Activated T-cell treated with anti-CD3 and anti-CD28 coated beads for 4 hours (primary cell): Measurements from ENCODE around the gene ENTREP1.
"Not testable (repeated sequence)": the region's sequence is repeated elsewhere in the genome, so short reads cannot be mapped to it uniquely, and the experiment has no call there.

ENCODE experiments used
- DNase-seq: peaks from one replicate; pipeline ENCODE4 v3.0.0-alpha.2; 2020

The ENTREP1 gene, protein sequence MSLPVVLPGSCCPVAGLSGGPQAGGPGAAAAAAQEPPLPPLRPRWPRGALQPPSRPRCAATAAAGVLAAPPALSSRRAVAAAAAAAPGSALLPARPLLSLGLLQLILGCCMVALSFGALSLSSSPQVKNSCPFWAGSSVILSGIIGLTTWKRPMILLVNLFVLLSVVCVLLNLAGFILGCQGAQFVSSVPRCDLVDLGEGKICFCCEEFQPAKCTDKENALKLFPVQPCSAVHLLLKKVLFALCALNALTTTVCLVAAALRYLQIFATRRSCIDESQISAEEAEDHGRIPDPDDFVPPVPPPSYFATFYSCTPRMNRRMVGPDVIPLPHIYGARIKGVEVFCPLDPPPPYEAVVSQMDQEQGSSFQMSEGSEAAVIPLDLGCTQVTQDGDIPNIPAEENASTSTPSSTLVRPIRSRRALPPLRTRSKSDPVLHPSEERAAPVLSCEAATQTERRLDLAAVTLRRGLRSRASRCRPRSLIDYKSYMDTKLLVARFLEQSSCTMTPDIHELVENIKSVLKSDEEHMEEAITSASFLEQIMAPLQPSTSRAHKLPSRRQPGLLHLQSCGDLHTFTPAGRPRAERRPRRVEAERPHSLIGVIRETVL

DNA sequence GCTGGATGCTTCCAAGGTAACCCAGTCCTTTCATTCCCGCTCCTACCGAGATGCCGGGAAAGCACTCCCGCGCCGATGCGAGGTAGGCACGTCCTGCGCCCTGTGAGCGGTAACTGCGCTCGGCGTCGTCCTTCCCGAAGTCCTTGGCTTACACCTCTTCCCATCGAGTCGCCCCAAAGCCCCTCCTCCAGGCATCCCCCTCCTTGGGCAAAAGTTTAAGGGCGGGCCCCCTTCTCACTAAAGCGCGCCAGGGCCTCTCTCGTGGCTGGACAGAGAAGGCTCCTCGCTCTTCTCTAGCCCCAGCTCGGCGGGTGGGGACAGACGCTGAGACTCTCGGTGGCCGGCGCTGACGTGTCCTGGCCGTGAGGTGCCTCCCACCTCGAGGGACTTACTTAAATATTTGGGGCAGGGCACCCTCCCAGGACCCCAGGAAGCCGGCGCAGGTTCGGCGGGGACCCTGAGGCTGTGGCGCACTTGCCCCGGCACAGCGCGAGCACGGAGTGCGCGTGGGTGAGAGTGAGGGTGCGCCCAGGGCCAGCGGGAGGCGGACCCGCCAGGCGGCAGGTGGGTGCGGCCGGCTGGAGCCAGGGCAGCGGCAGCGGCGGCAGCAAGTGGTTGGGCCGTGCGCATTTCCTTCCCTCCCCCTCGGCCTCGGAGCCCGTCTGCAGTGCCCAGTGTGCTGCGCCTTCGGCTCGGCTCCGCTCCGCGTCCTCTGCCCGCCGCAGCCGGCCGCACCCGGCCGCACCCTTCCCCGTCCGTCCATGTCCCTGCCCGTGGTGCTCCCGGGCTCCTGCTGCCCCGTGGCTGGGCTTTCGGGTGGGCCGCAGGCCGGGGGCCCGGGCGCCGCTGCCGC is at the start of gene ENTREP1:
TSS of gene ENTREP1 (plus strand) at position 667 of the 853 bp plus-strand sequence. CDS start at position 762, 95 bp downstream.
- no peak for DNase-seq

DNA sequence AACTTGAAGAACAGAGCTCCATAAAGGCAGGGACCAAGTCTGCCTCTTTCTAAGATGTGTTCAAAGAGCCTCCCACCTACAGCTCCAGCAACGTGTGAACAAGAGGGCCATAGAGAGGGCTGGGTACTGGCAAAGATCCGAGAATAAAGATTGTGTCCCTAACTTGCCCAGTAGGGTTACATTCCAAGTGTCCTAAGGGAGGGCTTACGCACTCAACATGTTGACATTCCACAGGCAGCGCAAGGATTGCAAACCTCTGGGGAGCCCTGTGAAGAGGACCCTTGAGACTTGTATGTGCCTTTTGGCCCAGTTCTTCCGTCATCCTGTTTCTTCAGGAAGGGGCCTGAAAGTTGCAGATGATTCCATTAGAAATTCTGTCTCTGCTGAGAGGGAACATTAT is 48.2 kb upstream of the ENTREP1 start:
- DNase-seq: no peak

DNA sequence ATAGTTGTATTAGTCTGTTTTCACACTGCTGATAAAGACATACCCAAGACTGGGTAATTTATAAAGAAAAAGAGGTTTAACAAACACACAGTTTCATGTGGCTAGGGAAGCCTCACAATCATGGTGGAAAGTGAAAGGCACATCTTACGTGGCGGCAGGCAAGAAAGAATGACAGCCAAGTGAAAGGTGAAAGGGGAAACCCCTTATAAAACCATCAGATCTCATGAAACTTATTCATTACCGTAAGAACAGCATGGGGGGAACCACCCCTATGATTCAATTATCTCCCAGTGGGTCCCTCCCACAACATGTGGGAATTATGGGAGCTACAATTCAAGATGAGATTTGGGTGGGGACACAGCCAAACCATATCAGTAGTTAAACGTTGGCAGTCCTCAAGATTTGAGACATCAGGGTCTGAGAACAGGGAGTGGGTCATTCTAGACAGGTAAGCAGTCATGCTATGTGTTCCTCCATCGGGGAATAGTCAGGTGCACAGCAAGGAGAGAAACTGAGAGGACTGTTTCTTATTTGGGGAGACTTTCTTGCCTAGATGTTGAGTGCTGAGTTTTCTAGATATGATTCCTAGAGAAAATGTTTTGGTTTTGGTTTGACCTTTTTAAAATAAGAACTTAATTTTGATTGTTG is 45.8 kb upstream of the ENTREP1 start:
- no peak for DNase-seq

DNA sequence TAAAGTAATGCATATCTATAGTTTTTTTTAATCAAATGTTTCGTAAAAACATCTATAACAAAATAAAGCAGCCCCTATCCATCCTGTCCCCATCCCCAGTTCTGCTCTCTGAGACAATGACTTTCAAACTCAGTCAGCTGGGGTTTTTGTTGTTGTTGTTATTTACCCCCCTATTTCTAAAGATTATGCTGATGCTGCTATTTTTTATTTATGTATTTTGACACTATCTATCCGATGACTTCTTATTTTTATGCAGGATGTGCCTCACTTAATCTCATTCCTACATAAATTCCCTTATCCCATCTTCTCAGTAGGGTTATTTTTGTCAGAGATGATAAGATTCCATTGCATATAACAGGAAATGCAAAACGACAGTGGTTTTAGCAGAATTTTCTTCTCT is 45.3 kb upstream of the ENTREP1 start:
- no peak for DNase-seq

DNA sequence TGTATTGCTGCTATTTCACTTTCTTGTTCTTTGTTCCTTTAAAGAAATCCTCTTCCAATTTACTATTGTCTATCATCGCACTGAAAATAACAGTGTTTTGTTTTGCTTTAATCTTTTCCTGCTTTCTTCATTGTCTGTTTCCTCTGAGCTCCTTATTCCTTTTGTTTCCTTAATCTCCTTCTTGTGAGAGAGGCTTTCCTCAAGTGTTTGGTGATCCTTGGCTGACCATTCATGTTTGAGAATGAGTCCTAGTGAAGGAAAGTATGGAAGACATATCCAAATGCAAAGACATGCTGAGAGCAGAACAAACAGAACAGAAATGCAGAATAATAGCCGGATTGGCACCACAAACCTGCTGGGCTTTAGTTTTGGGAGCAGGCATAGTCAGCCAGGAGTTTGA is 42.0 kb upstream of the ENTREP1 start:
- no peak for DNase-seq

DNA sequence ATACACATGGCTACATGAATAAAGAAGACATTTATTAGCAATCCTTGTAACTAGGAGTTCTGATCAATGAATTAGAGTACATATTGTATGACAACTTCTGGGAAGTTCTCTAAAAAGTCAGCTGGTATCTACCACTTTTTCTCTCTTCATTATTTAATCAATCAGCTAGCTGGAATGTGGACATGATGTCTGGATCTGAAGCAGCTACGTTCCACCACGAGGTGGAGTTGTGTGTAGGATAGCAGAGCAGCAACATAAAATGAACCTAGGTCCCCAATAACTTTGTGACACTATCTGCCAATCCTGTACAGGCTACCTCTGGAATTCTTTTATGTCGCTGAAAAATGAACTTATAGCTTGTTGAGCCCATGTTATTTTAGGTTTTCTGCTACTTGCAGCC is 32.9 kb upstream of the ENTREP1 start:
- no peak for DNase-seq

DNA sequence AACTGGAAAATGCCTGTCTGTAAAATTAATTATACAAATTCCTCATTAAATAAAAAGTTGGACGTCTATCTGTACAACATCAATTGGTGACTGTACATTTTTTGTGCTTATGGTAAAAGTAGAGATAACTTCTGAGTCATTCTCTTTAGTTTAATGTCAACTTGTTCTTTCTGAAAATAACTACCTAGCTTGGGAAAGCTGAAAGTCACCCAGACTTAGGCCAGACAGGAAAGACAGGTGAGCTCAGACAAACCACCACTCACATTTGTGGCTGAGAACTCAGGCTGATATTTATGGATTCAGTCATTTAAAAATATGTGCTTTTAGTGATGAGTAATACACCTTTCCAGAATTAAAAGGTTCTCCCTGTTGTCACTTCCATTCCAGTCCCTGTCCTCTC is 31.9 kb upstream of the ENTREP1 start:
- DNase-seq: no peak

DNA sequence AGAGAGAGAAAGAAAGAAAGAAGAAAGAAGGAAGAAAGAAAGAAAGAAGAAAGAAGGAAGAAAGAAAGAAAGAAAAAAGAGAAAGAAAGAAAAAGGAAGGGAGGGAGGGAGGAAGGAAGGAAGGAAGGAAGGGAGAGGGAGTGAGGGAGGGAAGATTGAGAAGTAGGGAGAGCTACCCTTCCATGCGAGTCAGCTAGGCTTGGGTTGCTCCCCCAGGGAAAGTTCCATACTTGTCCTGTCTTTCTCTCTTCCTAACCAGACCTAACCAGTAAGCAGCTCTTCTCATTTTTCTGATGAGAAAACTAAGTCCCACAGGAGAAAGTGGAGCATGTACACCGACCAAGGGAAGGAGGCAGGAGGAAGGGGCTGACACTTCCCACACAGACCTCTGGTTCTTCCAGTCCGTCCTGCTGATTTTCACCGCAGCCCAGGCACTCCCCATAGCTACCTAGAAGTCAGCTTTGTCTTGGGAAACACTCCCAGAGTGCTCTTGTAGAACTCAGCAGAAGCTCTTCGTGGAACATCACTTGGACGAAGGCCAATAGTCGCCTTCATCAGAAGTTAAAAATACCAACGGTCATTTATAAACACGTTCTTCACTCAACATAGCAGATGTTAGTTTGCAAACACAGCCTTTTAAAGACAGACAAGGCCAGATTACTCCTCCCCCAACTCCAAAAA is 29.0 kb upstream of the ENTREP1 start:
- no peak for DNase-seq

DNA sequence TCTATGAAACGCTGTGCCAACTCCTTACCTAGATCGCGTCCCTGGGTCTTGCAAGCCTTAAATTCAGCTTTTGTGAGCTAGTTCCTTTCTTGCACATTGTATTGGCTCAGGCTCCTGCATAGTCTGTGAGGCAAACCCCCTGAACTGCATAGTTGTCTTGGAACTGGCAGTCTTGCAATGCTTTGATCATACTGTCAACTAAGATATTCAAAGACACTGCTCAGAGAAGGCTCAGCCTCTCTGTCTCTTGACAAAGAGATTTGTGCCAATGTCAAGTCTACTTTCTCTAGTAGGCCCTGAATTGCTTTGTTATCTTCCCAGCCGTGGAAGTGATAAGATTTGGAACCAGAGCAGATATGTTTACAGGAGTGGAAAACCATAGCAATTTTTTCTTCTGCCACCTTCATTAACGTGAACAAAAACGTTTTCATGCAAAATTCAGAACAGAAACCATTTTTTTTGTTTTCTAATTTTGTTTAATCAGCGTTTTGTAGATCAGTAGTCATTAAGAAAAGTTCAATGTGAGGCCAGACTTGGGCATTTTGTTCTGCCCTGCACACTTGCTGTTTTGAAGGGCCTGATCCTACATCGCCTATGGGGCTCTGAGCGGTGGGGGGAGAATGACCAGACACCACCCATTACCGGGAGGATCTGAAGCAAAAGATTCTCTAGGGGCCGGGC is 27.6 kb upstream of the ENTREP1 start:
- no peak for DNase-seq

DNA sequence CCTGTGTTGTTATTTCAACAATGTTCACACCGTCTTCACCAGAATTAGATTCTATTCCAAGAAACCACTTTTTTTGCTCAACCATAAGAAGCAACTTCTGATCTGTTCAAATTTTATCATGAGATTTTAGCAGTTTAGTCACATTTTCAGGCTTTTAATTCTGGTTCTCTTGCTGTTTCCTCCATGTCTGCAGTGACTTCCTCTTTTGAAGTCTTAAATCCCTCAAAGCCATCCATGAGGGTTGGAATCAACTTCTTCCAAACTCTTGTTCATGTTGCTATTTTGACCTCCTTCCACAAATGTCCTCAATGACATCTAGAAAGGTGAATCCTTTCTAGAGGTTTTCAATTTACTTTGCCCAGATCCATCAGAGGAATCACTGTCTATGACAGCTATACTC is 25.7 kb upstream of the ENTREP1 start:
- no peak for DNase-seq

DNA sequence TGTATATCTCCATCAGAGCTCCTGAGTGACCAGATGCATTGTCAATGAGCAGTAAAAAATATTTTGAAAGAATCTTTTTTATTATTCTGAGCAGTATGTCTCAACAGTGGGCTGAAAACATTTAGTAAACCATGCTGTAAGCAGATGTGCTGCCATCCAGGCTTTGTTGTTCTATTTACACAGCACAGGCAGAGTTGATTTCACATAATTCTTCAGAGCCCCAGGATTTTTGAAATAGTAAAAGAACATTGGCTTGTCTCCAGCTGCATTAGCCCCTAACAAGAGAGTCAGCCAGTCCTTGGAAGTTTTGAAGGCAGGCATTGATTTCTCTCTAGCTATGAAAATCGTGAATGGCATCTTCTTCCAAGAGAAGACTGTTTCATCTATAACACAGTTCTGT is 25.2 kb upstream of the ENTREP1 start:
- DNase-seq: no peak

DNA sequence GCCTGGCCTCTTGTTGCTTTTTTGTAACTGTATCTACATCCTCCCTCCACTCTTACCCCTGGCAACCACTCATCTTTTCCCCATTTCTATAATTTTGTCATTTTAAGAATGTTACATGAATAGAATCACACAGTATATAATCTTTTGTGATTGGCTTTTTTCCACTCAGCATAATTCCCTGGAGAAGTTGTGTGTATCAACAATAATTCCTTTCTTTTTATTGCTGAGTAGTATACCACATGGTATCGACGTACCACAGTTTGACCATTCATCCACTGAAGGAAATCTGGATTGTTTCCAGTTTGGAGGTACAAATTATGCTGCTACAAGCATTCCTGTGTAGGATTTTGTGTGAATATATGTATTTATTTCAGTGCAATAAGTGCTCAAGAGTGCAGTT is 21.7 kb upstream of the ENTREP1 start:
- DNase-seq: no peak

DNA sequence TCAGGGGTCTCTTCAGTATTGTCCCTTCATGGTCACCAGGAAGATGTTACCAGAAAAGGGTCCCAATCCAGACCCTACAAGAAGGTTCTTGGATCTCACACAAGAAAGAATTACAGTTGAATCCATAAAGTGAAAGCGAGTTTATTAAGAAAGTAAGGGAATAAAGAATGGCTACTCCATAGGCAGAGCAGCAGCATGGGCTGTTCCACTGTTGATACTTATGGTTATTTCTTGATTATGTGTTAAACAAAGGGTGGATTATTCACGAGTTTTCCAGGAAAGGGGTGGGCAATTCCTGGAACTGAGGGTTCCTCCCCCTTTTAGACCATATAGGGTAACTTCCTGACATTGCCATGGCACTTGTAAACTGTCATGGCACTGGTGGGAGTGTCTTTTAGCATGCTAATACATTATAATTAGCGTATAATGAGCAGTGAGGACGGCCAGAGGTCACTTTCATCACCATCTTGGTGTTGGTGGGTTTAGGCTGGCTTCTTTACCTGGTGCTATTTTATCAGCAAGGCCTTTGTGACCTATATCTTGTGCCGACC is 18.0 kb upstream of the ENTREP1 start:
- DNase-seq: not testable (repeated sequence)

DNA sequence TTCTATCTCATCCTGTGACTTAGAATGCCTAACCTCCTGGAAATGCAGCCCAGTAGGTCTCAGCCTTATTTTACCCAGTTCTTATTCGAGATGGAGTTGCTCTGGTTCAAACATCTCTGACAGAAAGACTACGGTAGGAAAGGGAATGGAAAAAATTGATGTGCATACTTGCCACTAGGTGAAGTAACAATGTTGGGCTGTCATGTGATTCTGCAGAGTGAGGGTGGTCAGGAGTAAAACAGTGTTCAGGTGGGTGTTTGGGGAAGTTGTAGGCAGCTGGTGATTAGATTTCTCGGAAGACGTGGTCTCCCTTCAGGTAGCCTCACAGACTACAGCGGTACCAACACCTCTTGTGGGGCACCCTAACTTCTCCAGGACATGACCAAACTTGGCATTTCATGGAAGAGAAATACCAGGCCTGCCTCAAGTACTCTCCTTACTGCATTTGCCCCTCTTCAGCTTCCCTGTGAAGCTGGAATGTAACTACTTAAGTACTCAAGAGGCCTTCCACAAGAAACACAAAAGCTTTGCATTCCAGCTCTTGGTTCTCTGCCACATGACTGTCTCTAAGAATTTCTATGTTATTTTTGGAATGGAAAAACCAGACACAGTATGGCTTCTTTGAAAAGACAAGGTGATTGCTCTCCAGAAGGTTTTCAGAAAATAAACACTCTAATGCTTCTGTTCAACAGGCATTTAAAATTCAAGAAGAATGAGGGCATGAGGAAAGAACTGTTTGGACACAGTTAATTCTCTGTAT is 17.4 kb upstream of the ENTREP1 start:
- DNase-seq: no peak

DNA sequence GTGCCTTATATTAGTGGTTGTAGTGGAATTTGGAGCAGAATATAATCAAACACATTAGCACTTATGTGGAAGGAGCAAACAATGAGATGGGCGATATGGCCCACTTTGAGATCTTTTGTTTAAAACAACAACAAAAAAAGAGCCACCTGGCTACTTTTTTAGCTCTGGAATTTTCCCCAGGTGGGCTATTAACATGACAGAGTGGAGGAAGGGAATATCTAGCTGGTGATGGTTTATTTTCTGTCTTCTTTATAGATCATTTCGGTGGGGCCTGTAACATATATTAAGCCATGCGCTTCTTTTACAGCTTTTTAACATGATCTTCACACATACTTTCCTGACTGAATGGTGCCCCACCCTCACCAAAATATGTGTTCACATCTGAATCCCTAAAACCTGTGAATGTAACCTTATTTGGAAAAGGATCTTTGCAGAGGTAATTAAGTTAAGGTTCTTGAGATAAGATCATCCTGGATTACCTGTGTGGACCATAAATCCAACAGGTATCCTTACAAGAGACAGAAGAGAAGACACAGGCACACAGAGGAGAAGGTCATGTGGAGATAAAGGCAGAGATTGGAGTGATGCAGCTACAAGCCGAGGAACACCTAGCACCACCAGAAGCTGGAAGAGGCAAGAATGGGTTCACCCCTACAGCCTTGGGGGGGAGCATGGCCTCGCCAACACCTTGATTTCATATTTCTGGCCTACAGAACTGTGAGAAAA is 16.6 kb upstream of the ENTREP1 start:
- DNase-seq: no peak

DNA sequence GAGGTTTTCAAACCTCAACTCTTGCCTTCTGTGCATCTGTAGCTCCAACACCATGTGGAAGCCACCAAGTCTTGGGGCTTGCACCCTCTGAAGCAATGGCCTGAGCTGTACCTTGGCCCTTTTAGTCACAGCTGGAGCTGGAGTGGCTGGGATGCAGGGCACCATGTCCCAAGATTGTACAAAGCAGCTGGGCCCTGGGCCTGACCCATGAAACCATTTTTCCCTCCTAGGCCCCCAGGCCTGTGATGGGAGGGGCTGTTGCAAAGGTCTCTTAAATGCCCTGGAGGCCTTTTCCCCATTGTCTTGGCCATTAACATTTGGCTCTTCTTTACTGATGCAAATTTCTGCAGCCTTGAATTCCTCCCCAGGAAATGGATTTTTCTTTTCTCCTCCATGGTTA is 11.8 kb upstream of the ENTREP1 start:
- DNase-seq: no peak

DNA sequence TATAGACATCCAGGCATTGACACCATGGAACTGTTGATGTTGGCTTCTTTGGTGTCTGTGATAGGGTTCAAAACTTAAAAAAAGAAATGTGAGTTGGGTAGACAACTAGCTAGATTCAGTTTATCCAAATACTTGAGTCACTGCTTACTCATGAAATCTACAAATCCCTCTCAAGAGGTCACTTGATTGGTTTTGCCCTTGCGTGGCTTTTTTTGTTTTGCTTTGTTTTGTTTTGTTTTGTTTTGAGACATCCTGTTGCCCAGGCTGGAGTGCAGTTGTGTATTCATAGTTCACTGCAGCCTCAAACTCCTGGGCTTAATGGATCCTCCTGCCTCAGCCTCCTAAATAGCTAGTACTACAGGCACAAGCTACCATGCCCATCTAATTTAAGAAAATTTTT is 10.5 kb upstream of the ENTREP1 start:
- no peak for DNase-seq

DNA sequence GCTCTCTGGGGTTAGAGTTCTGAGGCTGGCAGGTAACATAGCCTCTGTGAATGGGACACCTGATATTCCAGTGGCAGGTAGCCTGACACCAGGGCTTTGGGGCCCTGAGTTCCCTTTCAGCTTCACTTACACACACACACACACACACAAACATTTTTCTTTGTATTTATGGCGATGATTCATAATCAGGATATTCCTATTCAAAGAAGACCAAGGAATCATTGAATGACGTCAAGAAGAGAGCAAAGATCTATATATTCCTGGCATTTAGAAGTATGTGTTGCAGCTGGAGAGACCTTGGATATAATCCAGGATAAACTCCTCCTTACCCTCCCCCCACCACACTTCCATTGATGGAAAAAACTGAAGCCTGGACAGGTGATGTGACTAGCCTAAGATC is 7.9 kb upstream of the ENTREP1 start:
- no peak for DNase-seq

DNA sequence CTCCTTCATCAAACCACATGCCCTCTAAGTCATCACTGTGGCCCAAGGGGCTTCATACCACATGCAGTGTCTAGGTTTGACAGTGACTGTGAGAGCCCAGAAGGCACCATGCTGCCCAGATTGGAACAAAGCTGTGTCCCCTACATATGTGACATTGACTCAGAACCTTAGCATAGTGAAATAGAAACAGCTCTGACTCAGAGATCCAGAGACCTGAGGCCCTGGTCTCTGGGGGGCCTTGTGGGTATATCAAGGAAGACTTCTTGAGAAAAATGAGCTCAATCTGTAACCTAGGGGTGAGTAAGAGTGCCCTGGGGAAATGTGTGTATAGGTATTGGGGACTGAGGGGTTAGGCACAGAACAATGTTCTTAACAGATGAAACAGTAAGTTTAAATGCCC is 7.1 kb upstream of the ENTREP1 start:
- no peak for DNase-seq

DNA sequence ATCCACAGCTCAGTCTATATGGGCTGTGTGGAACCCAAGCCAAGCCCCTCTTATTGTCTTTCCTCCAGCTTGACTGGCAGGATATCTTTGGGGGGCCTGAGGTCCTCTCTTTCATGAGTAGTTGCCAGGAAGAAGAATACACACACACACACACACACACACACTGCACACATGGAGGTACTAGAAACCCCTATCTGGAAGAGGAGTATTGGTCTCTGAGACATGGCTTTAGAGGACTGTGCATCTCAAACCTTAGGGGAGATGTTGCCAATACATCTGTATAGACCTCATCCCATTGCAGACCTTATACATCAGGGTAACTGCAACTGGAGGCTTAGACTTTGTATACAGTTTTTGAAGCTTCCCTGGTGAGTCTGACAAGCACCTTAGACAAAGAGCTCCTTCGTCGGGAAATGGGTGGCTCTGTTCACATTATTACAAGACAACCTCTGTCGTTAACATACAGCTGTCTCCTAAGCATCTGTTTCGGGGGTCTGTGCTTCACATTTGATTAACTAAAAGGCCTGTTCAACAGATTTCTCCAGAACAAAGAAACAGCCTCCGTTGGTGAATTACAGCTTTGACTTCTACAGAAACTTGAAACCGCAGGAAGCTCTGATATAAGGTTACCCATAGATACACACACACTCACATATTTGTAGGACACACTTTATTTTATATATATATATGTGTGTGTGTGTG is 5.5 kb upstream of the ENTREP1 start:
- no peak for DNase-seq
